ENCODE results near the gene COPG1.

The COPG1 gene

GRCh38 chr3:129315223-129315997 lies 66.0 kb downstream of the COPG1 start:
- no peak for DNase-seq

DNA sequence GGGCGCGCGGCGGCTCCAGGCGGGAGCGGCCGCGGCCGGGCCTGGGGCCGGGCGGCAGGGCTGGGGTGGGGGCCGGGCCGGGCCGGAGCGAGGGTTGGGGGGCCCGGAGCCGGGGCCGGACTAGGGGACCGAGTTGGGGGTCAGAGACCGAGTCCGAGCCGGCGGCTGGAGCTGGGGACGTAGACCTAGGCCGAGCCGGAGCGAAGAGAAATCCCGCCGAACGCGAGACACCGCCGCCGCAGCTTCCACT lies 66.5 kb downstream of the COPG1 start:
- no peak for DNase-seq

DNA sequence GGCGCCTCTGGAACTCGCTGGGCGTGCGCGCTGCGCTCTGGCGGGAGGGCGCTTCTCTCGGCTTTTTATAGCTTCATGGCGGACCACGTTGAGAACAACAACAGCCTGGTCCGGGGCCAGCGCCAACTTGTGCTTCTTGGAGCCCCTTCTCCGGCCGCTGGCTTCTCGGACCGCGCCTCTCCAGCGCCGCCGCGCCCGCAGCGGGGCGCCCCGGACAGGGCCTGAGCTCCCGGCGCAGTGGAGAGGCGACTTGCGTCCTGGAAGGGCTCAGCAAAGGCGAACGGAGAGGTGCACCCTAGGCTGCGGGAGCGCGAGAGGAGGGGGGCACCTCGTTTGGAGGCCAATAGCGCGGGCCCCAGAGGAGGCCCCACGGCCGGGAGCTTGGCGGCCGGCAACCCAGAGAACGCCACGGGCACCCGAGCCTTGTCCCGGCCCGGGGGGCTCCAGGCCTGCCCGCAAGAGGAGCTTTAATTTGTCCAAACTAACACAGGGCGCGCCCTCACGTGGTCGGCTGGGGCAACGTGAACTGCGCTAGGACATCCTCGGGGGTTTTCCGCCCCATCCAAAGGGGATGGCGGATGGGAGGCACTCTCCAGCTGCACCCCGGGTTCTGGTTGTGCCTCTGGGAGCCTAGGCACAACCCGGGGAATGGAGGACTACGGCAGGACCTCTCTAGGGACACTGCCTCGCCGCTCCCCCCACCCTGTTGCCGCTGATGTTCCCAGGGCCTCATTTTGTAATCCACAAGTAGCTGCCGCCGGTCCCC lies 67.0 kb downstream of the COPG1 start:
- peak; percentile 38 for DNase-seq

- DNase-seq = no peak
Observed at GRCh38 chr3:129317014-129317771, 67.8 kb downstream of the COPG1 start.

- DNase-seq = no peak
Observed at GRCh38 chr3:129317848-129318247, 68.4 kb downstream of the COPG1 start.

DNA sequence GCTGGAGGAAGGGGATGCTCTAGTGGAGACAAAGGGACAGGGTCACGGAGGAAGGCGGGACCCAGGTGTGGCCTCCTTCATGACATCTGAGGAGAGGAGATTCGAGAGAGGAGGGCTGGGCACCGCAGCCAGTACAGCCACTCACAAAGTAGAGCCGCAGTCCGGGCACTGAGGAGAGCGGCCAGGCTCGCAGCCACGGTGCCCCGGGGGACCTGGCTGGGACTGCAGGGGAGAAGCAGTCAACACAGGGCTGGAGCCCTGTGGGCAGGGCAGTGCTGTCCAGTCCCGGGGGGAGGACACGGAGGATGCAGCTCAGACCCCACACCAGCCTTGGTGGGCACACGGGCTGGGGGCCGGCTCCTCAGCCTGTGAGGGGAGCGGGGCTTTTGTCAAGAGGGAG lies 69.5 kb downstream of the COPG1 start:
- DNase-seq = no peak

DNA sequence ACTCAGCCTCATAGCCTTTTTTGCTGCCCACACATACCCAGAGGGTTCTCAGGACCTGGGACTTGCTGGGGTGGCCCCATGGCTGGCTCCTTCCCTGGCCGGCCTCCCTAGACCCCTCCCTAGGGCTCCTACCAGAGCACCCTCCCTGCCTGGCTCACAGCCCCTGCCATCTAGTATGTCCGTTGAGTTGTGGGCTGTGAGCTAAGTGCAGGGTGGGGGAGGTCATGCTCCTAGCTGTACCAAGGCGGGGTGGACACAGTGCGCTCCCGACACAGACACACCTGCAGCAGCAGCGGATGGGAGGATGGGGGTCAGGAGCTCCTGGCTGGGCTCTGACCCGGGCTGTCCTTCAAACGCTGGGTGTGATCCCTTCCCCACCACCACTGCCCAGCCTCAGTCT lies 70.9 kb downstream of the COPG1 start:
- DNase-seq = no peak

DNA sequence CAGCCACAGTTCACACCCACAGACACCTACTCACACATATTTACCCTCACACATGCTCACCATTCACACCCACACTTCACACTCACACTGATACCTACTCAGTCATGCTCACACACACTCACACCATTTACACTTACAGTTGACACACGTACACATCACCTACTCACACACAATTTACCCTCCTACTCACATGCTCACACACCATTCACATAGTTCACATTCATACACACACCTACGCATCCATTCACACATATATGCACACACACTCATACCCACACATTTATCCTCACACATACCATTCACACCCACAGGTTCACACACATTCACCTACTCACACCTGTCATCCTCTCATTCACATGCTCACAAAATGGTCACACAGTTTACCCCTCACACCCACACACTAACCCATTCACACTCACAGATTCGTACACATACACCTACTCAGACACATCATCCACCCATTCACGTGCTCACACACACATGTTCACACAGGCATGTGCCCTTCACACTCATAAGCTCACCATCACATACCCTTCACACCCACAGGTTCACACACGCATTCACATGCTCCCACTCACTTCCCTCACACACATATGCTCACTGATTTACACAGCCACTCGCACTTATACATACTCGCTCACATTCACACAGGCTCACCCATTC lies 71.5 kb downstream of the COPG1 start:
- no peak for DNase-seq

GRCh38 chr3:129321887-129322286 lies 72.5 kb downstream of the COPG1 start:
- no peak for DNase-seq

DNA sequence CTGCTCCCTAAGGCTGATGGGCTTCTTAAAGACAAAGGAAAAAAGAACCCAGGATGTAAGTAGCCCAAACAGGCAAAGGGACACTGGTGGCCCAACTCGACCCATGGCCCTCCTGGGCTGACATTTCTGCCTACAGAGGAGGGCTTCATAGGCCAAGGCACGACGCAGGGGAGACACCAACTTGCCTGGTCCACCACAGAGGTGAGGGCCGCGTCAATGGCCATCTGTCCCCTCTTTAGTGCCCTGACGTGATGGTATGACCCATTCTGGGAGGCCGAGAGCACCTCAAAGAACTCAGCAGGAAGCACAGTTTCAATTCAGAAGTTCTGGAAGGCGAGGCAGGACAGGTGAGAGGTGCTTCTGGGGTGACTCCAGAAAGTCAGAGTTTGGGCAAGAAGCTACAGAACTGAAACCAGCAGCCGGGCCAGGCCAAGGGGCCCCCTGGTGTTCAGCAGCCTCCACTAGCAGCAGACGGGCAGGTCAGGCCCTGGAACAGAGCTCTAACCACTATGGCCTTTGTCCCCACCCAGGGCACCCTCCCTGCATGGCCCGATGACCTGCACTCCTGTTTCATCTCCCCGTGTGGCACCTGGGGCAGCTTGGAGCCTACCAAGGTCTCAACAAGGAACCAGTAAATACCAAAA lies 74.4 kb downstream of the COPG1 start:
- no peak for DNase-seq

GRCh38 chr3:129324855-129325254 lies 75.4 kb downstream of the COPG1 start:
- DNase-seq = no peak

- DNase-seq = no peak
Observed at GRCh38 chr3:129325383-129325782, 76.0 kb downstream of the COPG1 start.

DNA sequence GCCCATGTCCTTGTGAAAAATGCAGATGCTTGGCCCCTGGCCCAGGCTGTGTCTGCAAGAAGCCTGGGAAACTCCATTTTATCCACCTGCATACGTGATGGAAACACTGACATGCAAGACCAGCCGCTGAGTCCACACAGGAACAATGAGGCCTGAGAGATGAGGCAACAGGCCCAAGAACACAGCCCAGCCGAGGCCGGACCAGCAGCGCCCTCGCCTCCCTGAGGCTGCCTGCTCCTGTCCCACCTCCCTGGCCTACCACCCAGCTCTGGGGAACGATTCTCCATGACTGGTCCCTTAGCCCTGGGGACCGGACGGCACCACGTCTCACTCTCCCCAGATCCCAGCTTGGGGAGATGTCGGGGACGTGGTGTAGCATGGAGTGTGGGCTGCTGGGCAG lies 76.7 kb downstream of the COPG1 start:
- DNase-seq = no peak

DNA sequence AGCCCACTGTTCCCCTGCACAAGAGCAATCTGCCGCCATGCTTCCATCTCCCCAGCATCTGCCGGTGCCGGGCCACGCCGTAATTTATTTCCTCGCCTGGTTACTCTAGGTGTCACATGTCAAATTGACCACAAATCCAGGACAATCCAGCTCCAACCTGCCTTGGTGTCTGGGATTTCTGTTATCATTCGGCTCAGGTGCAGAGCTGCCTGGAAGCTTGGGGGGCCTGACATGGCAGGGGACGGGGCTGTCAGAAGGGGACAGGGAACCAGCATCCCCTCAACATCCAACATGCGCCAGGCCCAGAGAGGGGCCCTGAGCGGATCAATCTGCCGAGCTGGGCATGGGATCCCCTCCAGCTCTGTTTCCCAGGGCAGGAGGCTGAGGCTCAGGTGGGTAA lies 77.2 kb downstream of the COPG1 start:
- no peak for DNase-seq

Measured in GF-D8 (cell line).